Activated T-helper 1 cell treated with Interleukin-2 at 50 U/mL for 16 hours (primary cell): Measurements from ENCODE around the gene INO80.

ENCODE experiments used
- DNase-seq: peaks from one replicate; pipeline ENCODE4 v3.0.0-alpha.2; 2020; ENCODE audit warnings: low read depth

The INO80 gene

DNA sequence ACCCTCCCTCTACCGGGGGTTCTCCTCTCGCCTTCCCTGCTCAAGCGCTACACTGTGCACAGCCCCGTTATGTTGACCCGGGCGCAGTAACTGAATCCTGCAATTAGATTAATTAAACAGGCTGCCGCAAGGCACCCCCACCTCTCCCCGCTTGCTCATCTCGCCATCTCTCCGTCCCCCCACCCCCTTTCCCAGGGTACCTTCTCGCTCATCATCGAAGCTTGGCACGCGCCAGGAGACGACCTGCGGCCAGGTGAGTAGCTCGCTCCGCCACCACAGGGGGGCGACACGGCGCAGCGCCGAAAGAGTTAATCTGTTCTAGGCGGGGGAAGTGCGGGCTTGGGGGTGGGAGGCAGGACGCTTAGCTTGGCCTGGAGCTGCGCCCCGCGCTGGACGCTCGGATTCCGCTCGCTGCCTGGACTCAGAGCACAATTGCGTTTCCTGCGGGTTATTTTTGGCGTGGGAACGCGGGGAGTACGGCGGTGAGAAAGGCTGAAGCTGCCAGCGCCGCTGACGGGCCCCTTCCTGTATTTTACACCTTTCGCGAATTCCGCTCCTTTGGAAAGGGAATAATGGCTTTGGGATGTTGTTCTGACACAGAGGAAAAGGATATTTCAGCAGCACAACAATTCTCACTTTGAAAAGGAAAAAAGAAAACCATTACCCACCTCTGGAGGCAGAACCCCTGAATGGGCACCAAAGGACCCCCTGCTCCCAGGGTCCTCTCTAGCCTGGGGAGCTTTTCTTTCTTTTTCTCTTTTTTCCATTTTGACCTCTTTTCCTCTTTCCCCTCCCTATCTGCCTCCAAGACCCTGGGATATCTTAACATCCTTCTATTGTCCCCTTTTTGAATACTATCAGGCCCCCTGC, 185.4 kb downstream of the INO80 start:
- no peak for DNase-seq

GRCh38 chr15:40929660-40930429, 186.2 kb downstream of the INO80 start:
- DNase-seq: no peak
